ENCODE results near the gene MBOAT1.

MBOAT1 gene

DNA sequence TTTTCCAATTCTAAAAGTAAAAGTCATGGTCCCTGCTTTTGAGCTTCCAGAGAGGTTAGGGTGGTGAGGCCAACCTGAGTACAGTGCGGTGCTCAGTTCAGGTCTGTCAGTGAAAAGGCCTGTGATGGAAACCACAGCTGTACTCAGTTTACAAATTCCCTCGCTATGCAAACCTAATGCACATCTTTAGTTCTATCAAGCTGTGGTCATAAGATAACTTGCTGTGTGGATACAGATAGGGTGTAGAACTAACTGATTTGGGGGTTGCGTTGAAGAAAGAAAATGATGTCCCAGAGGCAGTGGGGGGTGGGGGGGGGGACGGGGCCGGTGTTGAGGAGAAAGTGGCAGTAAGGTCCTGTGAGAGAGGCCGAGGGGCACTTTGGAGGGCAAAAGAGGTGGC is 22.8 kb upstream of the MBOAT1 start:
- no peaks in the 10 kb centered on the region for H3K9me3 ChIP-seq (ENCODE audit: control insufficient read depth in 2 of 2, low read length in 2 of 2)
- no peak overlapping the region for H3K4me3 ChIP-seq (ENCODE audit: low read length in 2 of 2)
- H3K9ac ChIP-seq (ENCODE audit: low read depth in 1 of 2, low read length in 2 of 2), result no peak overlapping the region
- H3K36me3 ChIP-seq (ENCODE audit: control insufficient read depth in 2 of 2, insufficient read depth in 2 of 2, low read length in 2 of 2), result no peaks in the 10 kb centered on the region
- H3K4me1 ChIP-seq (ENCODE audit: control insufficient read depth in 2 of 2, insufficient read depth in 2 of 2, low read length in 2 of 2), result peaks cover 12 to 28% of the 10 kb centered on the region in 2 donors
- H3K27me3 ChIP-seq (ENCODE audit: control insufficient read depth in 2 of 2, insufficient read depth in 2 of 2, low read length in 2 of 2), result no peaks in the 10 kb centered on the region
- H3K27ac ChIP-seq (ENCODE audit: low read depth in 2 of 2, low read length in 2 of 2), result no peak overlapping the region

DNA sequence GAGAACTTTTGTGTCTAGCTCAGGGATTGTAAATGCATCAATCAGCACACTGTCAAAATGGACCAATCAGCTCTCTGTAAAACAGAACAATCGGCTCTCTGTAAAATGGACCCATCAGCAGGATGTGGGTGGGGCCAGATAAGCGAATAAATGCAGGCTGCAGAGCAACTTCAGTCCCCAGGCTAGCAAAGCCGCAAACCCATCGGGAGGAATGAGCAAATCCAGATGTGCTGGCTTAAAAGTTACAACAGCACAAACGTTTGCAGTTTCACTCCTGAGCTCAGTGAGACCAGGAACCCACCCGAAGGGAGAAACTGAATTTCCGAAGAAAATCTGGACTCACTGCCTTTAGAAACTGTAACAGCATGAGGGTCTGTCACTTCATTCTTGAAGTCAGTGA is 21.9 kb upstream of the MBOAT1 start:
- Histone ChIP-seq H3K27ac (ENCODE audit: low read depth in 2 of 2, low read length in 2 of 2) (no peak overlapping the region), H3K9ac (ENCODE audit: low read depth in 1 of 2, low read length in 2 of 2) (no peak overlapping the region), H3K4me1 (ENCODE audit: control insufficient read depth in 2 of 2, insufficient read depth in 2 of 2, low read length in 2 of 2) (peaks cover 12 to 28% of the 10 kb centered on the region in 2 donors), H3K4me3 (ENCODE audit: low read length in 2 of 2) (no peak overlapping the region), H3K27me3 (ENCODE audit: control insufficient read depth in 2 of 2, insufficient read depth in 2 of 2, low read length in 2 of 2) (no peaks in the 10 kb centered on the region), H3K9me3 (ENCODE audit: control insufficient read depth in 2 of 2, low read length in 2 of 2) (no peaks in the 10 kb centered on the region), H3K36me3 (ENCODE audit: control insufficient read depth in 2 of 2, insufficient read depth in 2 of 2, low read length in 2 of 2) (no peaks in the 10 kb centered on the region)

DNA sequence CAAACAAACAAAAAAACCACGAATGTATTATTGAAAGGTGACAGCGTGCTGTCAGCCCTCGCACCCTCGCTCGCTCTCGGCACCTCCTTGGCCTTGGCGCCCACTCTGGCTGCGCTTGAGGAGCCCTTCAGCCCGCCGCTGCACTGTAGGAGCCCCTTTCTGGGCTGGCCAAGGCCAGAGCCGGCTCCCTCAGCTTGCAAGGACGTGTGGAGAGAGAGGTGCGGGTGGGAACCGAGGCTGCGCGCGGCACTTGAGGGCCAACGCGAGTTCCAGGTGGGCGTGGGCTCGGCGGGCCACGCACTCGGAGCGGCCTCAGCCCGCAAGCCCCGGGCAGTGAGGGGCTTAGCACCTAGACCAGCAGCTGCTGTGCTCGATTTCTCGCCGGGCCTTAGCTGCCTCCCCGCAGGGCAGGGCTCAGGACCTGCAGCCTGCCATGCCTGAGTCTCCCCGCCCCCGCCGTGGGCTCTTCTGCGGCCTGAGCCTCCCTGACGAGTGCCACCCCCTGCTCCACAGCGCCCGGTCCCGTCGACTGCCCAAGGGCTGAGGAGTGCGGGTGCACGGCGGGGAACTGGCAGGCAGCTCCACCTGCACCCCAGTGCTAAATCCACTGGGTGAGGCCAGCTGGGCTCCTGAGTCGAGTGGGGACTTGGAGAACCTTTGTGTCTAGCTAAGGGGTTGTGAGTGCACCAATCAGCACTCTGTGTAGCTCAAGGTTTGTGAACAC is 20.9 kb upstream of the MBOAT1 start:
- no peaks in the 10 kb centered on the region for H3K36me3 ChIP-seq (ENCODE audit: control insufficient read depth in 2 of 2, insufficient read depth in 2 of 2, low read length in 2 of 2)
- H3K4me1 ChIP-seq (ENCODE audit: control insufficient read depth in 2 of 2, insufficient read depth in 2 of 2, low read length in 2 of 2), result peaks cover 7 to 21% of the 10 kb centered on the region in 2 donors
- H3K9ac ChIP-seq (ENCODE audit: low read depth in 1 of 2, low read length in 2 of 2), result no peak overlapping the region
- H3K4me3 ChIP-seq (ENCODE audit: low read length in 2 of 2), result no peak overlapping the region
- H3K27ac ChIP-seq (ENCODE audit: low read depth in 2 of 2, low read length in 2 of 2), result no peak overlapping the region
- H3K27me3 ChIP-seq (ENCODE audit: control insufficient read depth in 2 of 2, insufficient read depth in 2 of 2, low read length in 2 of 2), result no peaks in the 10 kb centered on the region
- no peaks in the 10 kb centered on the region for H3K9me3 ChIP-seq (ENCODE audit: control insufficient read depth in 2 of 2, low read length in 2 of 2)

DNA sequence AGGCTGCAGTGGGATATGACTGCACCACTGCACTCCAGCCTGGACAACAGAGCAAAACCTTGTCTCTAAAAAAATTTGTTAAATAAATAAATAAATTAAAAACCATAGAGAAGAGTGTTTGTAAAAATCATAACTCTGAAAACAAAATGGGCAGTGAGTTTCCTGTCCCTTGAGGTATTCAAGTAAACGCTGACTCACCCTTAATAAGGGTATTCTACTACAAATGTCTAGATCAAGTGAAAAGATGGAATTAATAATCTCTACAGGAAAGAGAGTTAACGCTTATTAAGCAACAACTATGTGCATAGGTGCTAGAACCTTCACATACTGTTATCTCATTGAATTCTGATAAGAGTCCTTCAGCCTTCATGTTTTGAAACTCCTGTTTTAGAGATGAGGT is 19.9 kb upstream of the MBOAT1 start:
- no peaks in the 10 kb centered on the region for H3K36me3 ChIP-seq (ENCODE audit: control insufficient read depth in 2 of 2, insufficient read depth in 2 of 2, low read length in 2 of 2)

DNA sequence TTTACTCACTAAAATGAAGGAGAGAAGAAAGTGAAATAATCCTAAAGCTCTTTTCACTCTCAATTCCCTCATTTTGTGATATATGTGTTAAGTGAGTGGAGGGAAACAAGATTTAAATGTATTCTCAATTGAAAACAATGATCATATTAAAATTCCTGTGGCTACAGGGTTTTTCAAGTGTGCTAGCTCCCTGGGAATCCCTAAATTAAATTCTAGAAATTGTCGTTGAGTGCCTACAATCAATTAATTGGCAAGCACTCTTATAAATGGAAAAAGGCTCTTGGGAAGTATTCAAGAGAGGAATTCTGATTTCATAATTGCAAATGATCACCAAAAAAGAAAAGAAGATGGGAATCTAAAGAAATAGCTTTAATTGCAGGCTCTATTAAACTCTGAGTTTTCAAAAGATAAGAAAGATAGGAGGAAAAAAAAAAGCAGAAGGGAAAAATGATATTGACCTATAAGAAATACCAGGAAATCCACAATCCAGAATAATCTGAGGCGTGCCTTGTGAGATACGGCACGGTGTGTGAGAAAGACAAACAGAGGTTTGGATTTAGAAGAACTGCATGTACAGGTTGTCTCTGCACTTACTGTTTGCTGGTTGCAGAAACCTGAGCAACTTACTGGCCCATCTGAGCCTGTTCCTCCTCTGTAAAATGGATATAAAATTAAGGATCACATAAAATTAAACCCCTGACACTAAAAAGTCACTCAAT is 18.3 kb upstream of the MBOAT1 start:
- Histone ChIP-seq H3K9ac (ENCODE audit: low read depth in 1 of 2, low read length in 2 of 2) (no peak overlapping the region), H3K9me3 (ENCODE audit: control insufficient read depth in 2 of 2, low read length in 2 of 2) (no peaks in the 10 kb centered on the region), H3K4me1 (ENCODE audit: control insufficient read depth in 2 of 2, insufficient read depth in 2 of 2, low read length in 2 of 2) (peaks cover 0 to 4% of the 10 kb centered on the region in 2 donors), H3K4me3 (ENCODE audit: low read length in 2 of 2) (no peak overlapping the region), H3K27ac (ENCODE audit: low read depth in 2 of 2, low read length in 2 of 2) (peak overlapping the region in 1 of 2 donors; percentile 6), H3K27me3 (ENCODE audit: control insufficient read depth in 2 of 2, insufficient read depth in 2 of 2, low read length in 2 of 2) (no peaks in the 10 kb centered on the region), H3K36me3 (ENCODE audit: control insufficient read depth in 2 of 2, insufficient read depth in 2 of 2, low read length in 2 of 2) (no peaks in the 10 kb centered on the region)

More for the DNA sequence above, 19.9 kb upstream of the MBOAT1 start:
- Histone ChIP-seq H3K4me3 (ENCODE audit: low read length in 2 of 2) (no peak overlapping the region), H3K27ac (ENCODE audit: low read depth in 2 of 2, low read length in 2 of 2) (no peak overlapping the region), H3K9me3 (ENCODE audit: control insufficient read depth in 2 of 2, low read length in 2 of 2) (no peaks in the 10 kb centered on the region), H3K27me3 (ENCODE audit: control insufficient read depth in 2 of 2, insufficient read depth in 2 of 2, low read length in 2 of 2) (no peaks in the 10 kb centered on the region), H3K4me1 (ENCODE audit: control insufficient read depth in 2 of 2, insufficient read depth in 2 of 2, low read length in 2 of 2) (peaks cover 3 to 14% of the 10 kb centered on the region in 2 donors), H3K9ac (ENCODE audit: low read depth in 1 of 2, low read length in 2 of 2) (no peak overlapping the region)

DNA sequence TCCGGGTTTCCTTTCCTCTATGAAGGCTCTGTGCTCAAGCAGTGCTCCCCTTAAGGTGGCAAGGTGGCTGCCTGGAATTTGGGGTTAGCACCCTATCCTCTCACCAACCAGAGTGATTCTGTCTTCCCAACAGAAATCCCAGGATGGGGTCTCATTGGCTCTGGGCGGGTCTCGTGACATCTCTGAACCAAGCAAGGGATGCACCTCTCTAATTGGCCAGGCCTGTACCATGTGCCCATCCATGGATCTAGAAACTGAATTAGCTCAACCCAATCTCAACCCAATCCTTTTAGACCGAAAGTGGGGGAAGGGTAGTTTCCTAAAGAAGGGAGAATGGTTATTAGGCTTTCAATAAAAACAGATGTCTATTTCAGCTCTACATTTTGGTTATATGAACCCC is 17.6 kb upstream of the MBOAT1 start:
- H3K9ac ChIP-seq (ENCODE audit: low read depth in 1 of 2, low read length in 2 of 2), result no peak overlapping the region
- H3K9me3 ChIP-seq (ENCODE audit: control insufficient read depth in 2 of 2, low read length in 2 of 2), result no peaks in the 10 kb centered on the region
- no peaks in the 10 kb centered on the region for H3K36me3 ChIP-seq (ENCODE audit: control insufficient read depth in 2 of 2, insufficient read depth in 2 of 2, low read length in 2 of 2)
- peaks cover 0 to 4% of the 10 kb centered on the region in 2 donors for H3K4me1 ChIP-seq (ENCODE audit: control insufficient read depth in 2 of 2, insufficient read depth in 2 of 2, low read length in 2 of 2)
- H3K27ac ChIP-seq (ENCODE audit: low read depth in 2 of 2, low read length in 2 of 2), result no peak overlapping the region
- H3K4me3 ChIP-seq (ENCODE audit: low read length in 2 of 2), result no peak overlapping the region
- H3K27me3 ChIP-seq (ENCODE audit: control insufficient read depth in 2 of 2, insufficient read depth in 2 of 2, low read length in 2 of 2), result no peaks in the 10 kb centered on the region

DNA sequence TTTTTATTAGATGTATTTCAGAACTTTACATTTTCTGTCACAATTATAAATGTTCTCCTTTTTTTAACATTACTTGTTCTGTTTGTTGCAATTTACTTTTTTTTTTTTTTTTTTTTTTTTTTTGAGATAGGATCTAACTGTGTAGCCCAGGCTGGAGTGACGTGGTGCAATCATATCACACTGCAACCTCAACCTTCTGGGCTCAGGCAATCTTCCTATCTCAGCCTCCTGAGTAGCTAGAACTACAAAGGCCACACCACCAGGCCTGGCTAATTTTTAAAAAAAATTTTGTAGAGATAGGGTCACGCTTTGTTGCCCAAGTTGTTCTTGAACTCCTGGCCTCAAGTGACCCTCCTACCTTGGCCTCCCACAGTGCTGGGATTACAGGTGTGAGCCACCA is 15.1 kb upstream of the MBOAT1 start:
- Histone ChIP-seq H3K9ac (ENCODE audit: low read depth in 1 of 2, low read length in 2 of 2) (no peak overlapping the region), H3K4me1 (ENCODE audit: control insufficient read depth in 2 of 2, insufficient read depth in 2 of 2, low read length in 2 of 2) (peaks cover 0 to 4% of the 10 kb centered on the region in 2 donors), H3K4me3 (ENCODE audit: low read length in 2 of 2) (no peak overlapping the region), H3K27ac (ENCODE audit: low read depth in 2 of 2, low read length in 2 of 2) (no peak overlapping the region), H3K36me3 (ENCODE audit: control insufficient read depth in 2 of 2, insufficient read depth in 2 of 2, low read length in 2 of 2) (no peaks in the 10 kb centered on the region), H3K9me3 (ENCODE audit: control insufficient read depth in 2 of 2, low read length in 2 of 2) (no peaks in the 10 kb centered on the region), H3K27me3 (ENCODE audit: control insufficient read depth in 2 of 2, insufficient read depth in 2 of 2, low read length in 2 of 2) (no peaks in the 10 kb centered on the region)

DNA sequence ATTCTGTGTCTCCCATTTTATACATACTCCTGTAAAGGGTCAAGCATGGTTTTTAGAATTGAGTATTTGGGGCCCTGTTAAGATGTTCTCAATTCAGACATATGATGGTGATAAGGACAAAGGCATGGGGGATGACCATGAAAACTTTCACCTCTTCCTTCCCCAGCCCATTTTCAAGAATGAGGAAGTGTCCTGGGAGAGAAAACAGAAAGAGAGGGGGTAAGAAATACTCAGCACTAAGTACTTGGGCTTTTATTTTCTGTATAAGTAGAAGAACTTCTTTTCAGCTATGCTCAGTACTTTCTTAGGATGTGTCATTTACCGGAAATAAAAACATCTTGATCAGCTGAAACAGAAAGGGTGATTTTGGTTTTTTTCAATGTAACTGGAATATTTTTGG is 10.9 kb upstream of the MBOAT1 start:
- Histone ChIP-seq H3K27me3 (ENCODE audit: control insufficient read depth in 2 of 2, insufficient read depth in 2 of 2, low read length in 2 of 2) (no peaks in the 10 kb centered on the region), H3K27ac (ENCODE audit: low read depth in 2 of 2, low read length in 2 of 2) (no peak overlapping the region), H3K4me1 (ENCODE audit: control insufficient read depth in 2 of 2, insufficient read depth in 2 of 2, low read length in 2 of 2) (peaks cover 0 to 10% of the 10 kb centered on the region in 2 donors), H3K9me3 (ENCODE audit: control insufficient read depth in 2 of 2, low read length in 2 of 2) (no peaks in the 10 kb centered on the region), H3K9ac (ENCODE audit: low read depth in 1 of 2, low read length in 2 of 2) (no peak overlapping the region), H3K4me3 (ENCODE audit: low read length in 2 of 2) (no peak overlapping the region), H3K36me3 (ENCODE audit: control insufficient read depth in 2 of 2, insufficient read depth in 2 of 2, low read length in 2 of 2) (no peaks in the 10 kb centered on the region)

DNA sequence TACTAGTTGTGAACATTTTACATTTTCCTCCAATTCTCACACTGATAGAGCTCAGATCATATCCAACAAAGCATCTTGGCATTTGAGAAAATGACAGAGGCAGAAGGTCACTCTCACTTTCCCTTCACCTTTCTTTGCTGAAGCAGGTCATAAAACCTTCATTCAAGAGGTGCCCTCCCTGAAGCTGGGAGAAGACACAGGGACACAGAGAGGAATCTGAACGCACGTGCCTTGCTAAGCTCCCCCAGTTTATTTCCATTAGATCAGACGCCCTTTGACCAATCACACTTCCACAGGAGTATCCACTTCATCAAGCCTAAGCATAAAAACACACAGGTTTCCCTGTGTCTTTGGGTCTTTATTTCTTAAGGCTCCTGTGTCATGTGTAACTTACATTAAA is 9.2 kb upstream of the MBOAT1 start:
- Histone ChIP-seq H3K4me3 (ENCODE audit: low read length in 2 of 2) (no peak overlapping the region), H3K36me3 (ENCODE audit: control insufficient read depth in 2 of 2, insufficient read depth in 2 of 2, low read length in 2 of 2) (no peaks in the 10 kb centered on the region), H3K4me1 (ENCODE audit: control insufficient read depth in 2 of 2, insufficient read depth in 2 of 2, low read length in 2 of 2) (peaks cover 0 to 17% of the 10 kb centered on the region in 2 donors), H3K27me3 (ENCODE audit: control insufficient read depth in 2 of 2, insufficient read depth in 2 of 2, low read length in 2 of 2) (no peaks in the 10 kb centered on the region), H3K9me3 (ENCODE audit: control insufficient read depth in 2 of 2, low read length in 2 of 2) (no peaks in the 10 kb centered on the region), H3K9ac (ENCODE audit: low read depth in 1 of 2, low read length in 2 of 2) (no peak overlapping the region), H3K27ac (ENCODE audit: low read depth in 2 of 2, low read length in 2 of 2) (no peak overlapping the region)

DNA sequence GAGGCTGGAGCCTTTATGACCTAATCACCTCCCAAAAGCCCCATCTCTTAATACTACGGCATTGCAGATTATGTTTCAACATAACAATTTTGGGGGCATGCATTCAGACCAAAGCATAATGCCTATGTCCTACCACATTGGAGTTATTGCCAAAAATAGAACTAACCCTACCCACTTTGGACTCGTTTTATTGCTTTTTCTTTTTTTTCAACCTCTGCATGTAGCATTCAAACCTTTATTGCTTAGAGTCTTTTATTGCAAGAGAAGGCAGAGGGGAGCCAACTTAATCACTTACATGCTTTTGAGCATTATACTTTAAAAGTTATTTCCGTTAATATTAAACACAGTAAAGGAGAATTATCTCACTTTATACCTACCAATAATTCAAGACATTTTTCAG is 8.1 kb upstream of the MBOAT1 start:
- Histone ChIP-seq H3K27me3 (ENCODE audit: control insufficient read depth in 2 of 2, insufficient read depth in 2 of 2, low read length in 2 of 2) (no peaks in the 10 kb centered on the region), H3K4me1 (ENCODE audit: control insufficient read depth in 2 of 2, insufficient read depth in 2 of 2, low read length in 2 of 2) (peaks cover 0 to 17% of the 10 kb centered on the region in 2 donors), H3K36me3 (ENCODE audit: control insufficient read depth in 2 of 2, insufficient read depth in 2 of 2, low read length in 2 of 2) (no peaks in the 10 kb centered on the region), H3K27ac (ENCODE audit: low read depth in 2 of 2, low read length in 2 of 2) (no peak overlapping the region), H3K9me3 (ENCODE audit: control insufficient read depth in 2 of 2, low read length in 2 of 2) (no peaks in the 10 kb centered on the region), H3K4me3 (ENCODE audit: low read length in 2 of 2) (no peak overlapping the region), H3K9ac (ENCODE audit: low read depth in 1 of 2, low read length in 2 of 2) (no peak overlapping the region)
